GM21825 (cell line): ENCODE results near the gene MRPL49.
A peak's percentile ranks its signal among the peaks of the same experiment; 100 is the strongest.

Experiments
- ATAC-seq: cut with Tn5 transposase; IDR thresholded peaks from one replicate; pipeline ENCODE4 v1.9.1; 2021; ENCODE audit warnings: mild to moderate bottlenecking, moderate library complexity; ENCODE audit not compliant: unreplicated experiment

The MRPL49 gene

GRCh38 chr11:65121865-65122696 is at the start of gene MRPL49, which contains the start of gene FAU:
MRPL49 (plus strand) TSS chr11:65122321; CDS start chr11:65122347, 26 bp downstream.
FAU (minus strand) TSS chr11:65122134; CDS start chr11:65121813, 321 bp downstream.
- peak; percentile 63 for ATAC-seq

- ATAC-seq: no peak
These were observed 49.5 kb upstream of the MRPL49 start for GRCh38 chr11:65072631-65072966.

GRCh38 chr11:65077451-65077850 is 44.7 kb upstream of the MRPL49 start:
- no peak for ATAC-seq

- ATAC-seq: no peak
These were observed 44.0 kb upstream of the MRPL49 start for GRCh38 chr11:65078151-65078550.

GRCh38 chr11:65078786-65079342 is 43.3 kb upstream of the MRPL49 start:
- ATAC-seq: no peak

GRCh38 chr11:65083134-65083833 is 38.8 kb upstream of the MRPL49 start:
- ATAC-seq: peak; percentile 9

- ATAC-seq: peak; percentile 71
These were observed 38.1 kb upstream of the MRPL49 start, which contains the start of the genes CDCA5 and ZFPL1 for GRCh38 chr11:65083834-65084597. CDCA5 (minus strand) TSS chr11:65084040; CDS start chr11:65083978, 62 bp downstream. ZFPL1 (plus strand) TSS chr11:65084222; CDS start chr11:65084699, 477 bp downstream.

GRCh38 chr11:65084598-65085375 is 37.3 kb upstream of the MRPL49 start:
- ATAC-seq: no peak

GRCh38 chr11:65085446-65085845 is 36.7 kb upstream of the MRPL49 start:
- no peak for ATAC-seq

- no peak for ATAC-seq
These were observed 35.3 kb upstream of the MRPL49 start for GRCh38 chr11:65086809-65087208.

- ATAC-seq: no peak
These were observed 34.9 kb upstream of the MRPL49 start for GRCh38 chr11:65087216-65087615.

- ATAC-seq: no peak
These were observed 34.3 kb upstream of the MRPL49 start for GRCh38 chr11:65087827-65088226.

GRCh38 chr11:65089621-65090020 is 32.5 kb upstream of the MRPL49 start:
- no peak for ATAC-seq

GRCh38 chr11:65090628-65091027 is 31.5 kb upstream of the MRPL49 start:
- no peak for ATAC-seq

GRCh38 chr11:65095427-65095826 is 26.7 kb upstream of the MRPL49 start:
- no peak for ATAC-seq

GRCh38 chr11:65095974-65096806 is 25.9 kb upstream of the MRPL49 start, which contains the start of gene VPS51:
VPS51 (plus strand) TSS chr11:65096214; CDS start chr11:65096251, 37 bp downstream.
- peak; percentile 77 for ATAC-seq

- no peak for ATAC-seq
These were observed 25.2 kb upstream of the MRPL49 start for GRCh38 chr11:65096926-65097325.

- no peak for ATAC-seq
These were observed 21.3 kb upstream of the MRPL49 start for GRCh38 chr11:65100674-65101350.
